Uterus (tissue), 4 donors: Measurements from ENCODE around the gene MATCAP1. TPM values are rescaled to one million over a fixed set of nuclear protein-coding genes. Genes with fewer than 3 reads are reported as not detected.

Experiments used
- DNase-seq, 2 donors: peaks; one replicate each; pipeline ENCODE4 v3.0.0-alpha.2; 2019 to 2020
- H3K27ac ChIP-seq, 2 donors: fragments of 200-600 bp; sonication (generic); 1 replicate in 1 of 2; 2 replicates in 1 of 2; pipeline ENCODE4 v1.5.1; 2016 to 2018
- H3K27me3 ChIP-seq, 2 donors: fragments of 200-600 bp; sonication (generic); one replicate each; pipeline ENCODE4 v1.5.1; 2018 to 2019; ENCODE audit warnings: control low read depth in 1 of 2
- H3K36me3 ChIP-seq, 2 donors: fragments of 200-600 bp; sonication (generic); one replicate each; pipeline ENCODE4 v1.5.1; 2019; ENCODE audit warnings: control low read depth in 1 of 2
- H3K4me1 ChIP-seq, 2 donors: fragments of 200-600 bp; sonication (generic); one replicate each; pipeline ENCODE4 v1.5.1; 2018 to 2019; ENCODE audit warnings: control low read depth in 1 of 2
- H3K4me3 ChIP-seq, 2 donors: fragments of 200-600 bp; sonication (generic); 1 replicate in 1 of 2; 2 replicates in 1 of 2; pipeline ENCODE4 v1.5.1; 2018 to 2019; ENCODE audit warnings: mild to moderate bottlenecking in 1 of 2
- H3K9me3 ChIP-seq, 2 donors: fragments of 200-600 bp; sonication (generic); one replicate each; pipeline ENCODE4 v1.5.1; 2019; ENCODE audit warnings: control low read depth in 1 of 2
- POLR2A ChIP-seq, 2 donors: fragments of 450-650 bp; IDR thresholded peaks; one replicate each; pipeline ENCODE4 v1.6.1; 2016; ENCODE audit warnings: antibody characterized with exemption in 2 of 2, mild to moderate bottlenecking in 1 of 2, moderate library complexity in 1 of 2
- intact Hi-C: fragments of 100-400 bp; cut with DNase I; formaldehyde crosslinking; loops from one replicate; pipeline ENCODE4 v1.15.1; 2023; ENCODE audit warnings: low total_unique reads
- total RNA-seq, 4 donors: library from RNA; depleted of rRNA in 3 of 4; stranded (reverse); fragments of >200 nt in 3 of 4; gene quantifications; one replicate each; pipeline versions ENCODE4 v1.1.0 to v1.2.4, GENCODE V29; 2014 to 2023
- TF ChIP-seq, protein P1 (sequence below), 4 experiments: fragments of 200-600 bp in 2 of 4; fragments of 450-650 bp in 2 of 4; sonication (generic) in 2 of 4; IDR thresholded peaks; one replicate each; pipeline ENCODE4 v1.5.1; 2016 to 2019; ENCODE audit warnings: antibody characterized with exemption in 4 of 4, mild to moderate bottlenecking in 2 of 4, moderate library complexity in 1 of 4
- donor health status: DM: yes; HTN: yes; CAD: no.

MATCAP1 gene
- total RNA-seq, 4 donors from 2014 or later, result 10.9 to 35.4 (median 20.5) TPM

GRCh38 chr16:67149276-67150046 lies 34.3 kb downstream of the MATCAP1 start:
- Histone ChIP-seq H3K4me3 (no peak overlapping the region), H3K36me3 (no peaks in the 10 kb centered on the region)

DNA sequence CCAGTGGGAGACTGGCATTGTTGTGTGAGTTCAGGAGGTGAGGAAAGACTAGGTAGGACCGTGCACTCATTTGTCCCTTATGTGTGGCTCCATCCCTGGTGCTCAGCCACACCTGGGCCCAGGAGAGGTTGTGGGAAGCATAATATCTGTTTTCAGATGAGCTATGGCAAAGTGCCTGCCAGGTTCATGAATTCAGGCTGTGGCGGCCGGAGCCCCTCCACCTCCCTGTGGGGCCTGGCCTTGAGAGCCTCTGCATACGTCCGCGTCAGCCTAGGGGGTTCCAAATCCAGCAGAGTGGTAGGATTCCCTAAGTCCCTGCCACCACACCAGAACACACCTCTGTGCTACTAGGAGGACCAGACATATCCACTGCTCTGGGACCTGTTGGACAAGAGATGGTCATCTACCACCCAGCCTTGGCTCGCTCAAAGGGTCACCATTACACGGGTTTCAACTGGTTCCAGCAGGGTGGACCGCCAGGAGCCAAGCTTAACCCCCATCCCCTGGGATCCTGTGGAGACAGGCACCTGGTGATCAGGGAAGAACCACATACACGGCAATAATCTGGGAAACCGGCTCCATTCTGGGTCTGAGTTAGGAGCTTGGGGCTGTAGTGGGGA lies 35.0 kb downstream of the MATCAP1 start:
- intact Hi-C loops, result no loop called here
- DNase-seq, result no peak
- no peaks in the 10 kb centered on the region for H3K36me3 ChIP-seq

More at GRCh38 chr16:67149276-67150046, 34.3 kb downstream of the MATCAP1 start:
- Histone ChIP-seq H3K27ac (peak overlapping the region in 1 of 2 donors; percentile 80), H3K4me1 (peaks cover 0 to 4% of the 10 kb centered on the region in 2 donors), H3K9me3 (no peaks in the 10 kb centered on the region), H3K27me3 (no peaks in the 10 kb centered on the region)
- intact Hi-C loops, result no loop called here
- TF ChIP-seq POLR2A (IDR thresholded peaks at IDR 0.05), result no peak
- TF ChIP-seq, protein P1, sequence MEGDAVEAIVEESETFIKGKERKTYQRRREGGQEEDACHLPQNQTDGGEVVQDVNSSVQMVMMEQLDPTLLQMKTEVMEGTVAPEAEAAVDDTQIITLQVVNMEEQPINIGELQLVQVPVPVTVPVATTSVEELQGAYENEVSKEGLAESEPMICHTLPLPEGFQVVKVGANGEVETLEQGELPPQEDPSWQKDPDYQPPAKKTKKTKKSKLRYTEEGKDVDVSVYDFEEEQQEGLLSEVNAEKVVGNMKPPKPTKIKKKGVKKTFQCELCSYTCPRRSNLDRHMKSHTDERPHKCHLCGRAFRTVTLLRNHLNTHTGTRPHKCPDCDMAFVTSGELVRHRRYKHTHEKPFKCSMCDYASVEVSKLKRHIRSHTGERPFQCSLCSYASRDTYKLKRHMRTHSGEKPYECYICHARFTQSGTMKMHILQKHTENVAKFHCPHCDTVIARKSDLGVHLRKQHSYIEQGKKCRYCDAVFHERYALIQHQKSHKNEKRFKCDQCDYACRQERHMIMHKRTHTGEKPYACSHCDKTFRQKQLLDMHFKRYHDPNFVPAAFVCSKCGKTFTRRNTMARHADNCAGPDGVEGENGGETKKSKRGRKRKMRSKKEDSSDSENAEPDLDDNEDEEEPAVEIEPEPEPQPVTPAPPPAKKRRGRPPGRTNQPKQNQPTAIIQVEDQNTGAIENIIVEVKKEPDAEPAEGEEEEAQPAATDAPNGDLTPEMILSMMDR (IDR thresholded peaks at IDR 0.05), result no peak
- no peak for DNase-seq

DNA sequence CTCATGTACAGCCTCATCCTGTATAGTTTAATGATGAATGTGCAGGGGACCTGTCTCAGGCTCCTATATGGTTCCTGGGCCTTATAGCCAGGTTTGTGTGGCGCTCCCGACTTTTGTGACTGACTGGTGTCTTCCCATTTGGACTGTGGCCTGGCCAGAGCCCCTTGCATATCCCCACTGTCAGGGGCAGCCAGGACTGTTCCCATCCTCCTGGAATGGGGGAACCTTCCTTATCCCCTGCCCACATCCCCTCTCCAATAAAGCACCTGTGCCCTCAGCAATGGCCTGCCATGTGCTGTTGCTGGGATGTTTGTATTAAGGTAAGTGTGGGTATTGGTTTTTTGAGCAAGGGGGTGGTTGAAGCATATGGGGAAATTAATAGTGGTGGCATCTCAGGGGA lies 35.5 kb downstream of the MATCAP1 start:
- Histone ChIP-seq H3K27me3 (no peaks in the 10 kb centered on the region), H3K4me1 (peaks cover 0 to 4% of the 10 kb centered on the region in 2 donors), H3K4me3 (no peak overlapping the region), H3K9me3 (no peaks in the 10 kb centered on the region), H3K27ac (no peak overlapping the region), H3K36me3 (no peaks in the 10 kb centered on the region)
- DNase-seq, result no peak
- intact Hi-C loops, result no loop called here
- no peak for TF ChIP-seq POLR2A (IDR thresholded peaks at IDR 0.05)
- TF ChIP-seq, protein P1 (IDR thresholded peaks at IDR 0.05), result no peak

More for the DNA sequence above, 35.0 kb downstream of the MATCAP1 start:
- Histone ChIP-seq H3K4me3 (no peak overlapping the region), H3K27me3 (no peaks in the 10 kb centered on the region), H3K27ac (no peak overlapping the region), H3K9me3 (no peaks in the 10 kb centered on the region), H3K4me1 (peaks cover 0 to 4% of the 10 kb centered on the region in 2 donors)
- TF ChIP-seq, protein P1 (IDR thresholded peaks at IDR 0.05), result no peak
- no peak for TF ChIP-seq POLR2A (IDR thresholded peaks at IDR 0.05)

GRCh38 chr16:67147437-67148140 lies 36.2 kb downstream of the MATCAP1 start:
- intact Hi-C loops, result no loop called here
- no peaks in the 10 kb centered on the region for H3K36me3 ChIP-seq
- TF ChIP-seq POLR2A (IDR thresholded peaks at IDR 0.05), result no peak
- TF ChIP-seq, protein P1 (IDR thresholded peaks at IDR 0.05), result no peak
- no peaks in the 10 kb centered on the region for H3K27me3 ChIP-seq
- H3K4me3 ChIP-seq, result no peak overlapping the region
- no peak overlapping the region for H3K27ac ChIP-seq
- H3K4me1 ChIP-seq, result peaks cover 0 to 4% of the 10 kb centered on the region in 2 donors
- no peaks in the 10 kb centered on the region for H3K9me3 ChIP-seq
- DNase-seq, result no peak
